Body of pancreas (tissue), 4 donors: ENCODE measurements around the gene ABI2.

Source experiments
- CTCF ChIP-seq, 7 experiments: fragments of 450-650 bp in 4 of 7; fragments of 200-600 bp in 3 of 7; sonication (generic) in 3 of 7; IDR thresholded peaks; one replicate each; pipeline ENCODE4 v1.5.1; 2016 to 2019; ENCODE audit warnings: antibody characterized with exemption in 7 of 7
- POLR2A ChIP-seq, 3 donors: fragments of 450-650 bp; IDR thresholded peaks; one replicate each; pipeline ENCODE4 v1.6.1; 2016; ENCODE audit warnings: antibody characterized with exemption in 3 of 3, mild to moderate bottlenecking in 2 of 3

- no peak for TF ChIP-seq CTCF (IDR thresholded peaks at IDR 0.05)
- no peak for TF ChIP-seq POLR2A (IDR thresholded peaks at IDR 0.05)
These were observed 108.3 kb downstream of the ABI2 start for GRCh38 chr2:203436496-203436895.
